Gastroesophageal sphincter (tissue), 4 donors: ENCODE data around the gene LPCAT1. TPM values are rescaled to one million over a fixed set of nuclear protein-coding genes. Genes with fewer than 3 reads are reported as not detected.

ENCODE experiments used
- ATAC-seq: fragments of 150-250 bp; one replicate; pipeline ENCODE4 v1.9.1; 2016; ENCODE audit warnings: mild to moderate bottlenecking, moderate library complexity
- H3K27ac ChIP-seq, 4 donors: fragments of 200-600 bp; sonication (generic) in 3 of 4; 1 replicate in 3 of 4; 2 replicates in 1 of 4; pipeline ENCODE4 v1.5.1; 2016 to 2019
- H3K27me3 ChIP-seq: fragments of 200-600 bp; sonication (generic); one replicate; pipeline ENCODE4 v1.5.1; 2019
- H3K36me3 ChIP-seq, 2 donors: fragments of 200-600 bp; sonication (generic); one replicate each; pipeline ENCODE4 v1.5.1; 2019; ENCODE audit warnings: control low read depth in 1 of 2
- H3K4me1 ChIP-seq, 3 donors: fragments of 200-600 bp; sonication (generic); 1 replicate in 2 of 3; 2 replicates in 1 of 3; pipeline ENCODE4 v1.5.1; 2016 to 2019; ENCODE audit warnings: control low read depth in 2 of 3
- H3K4me3 ChIP-seq, 2 donors: fragments of 200-600 bp; sonication (generic); one replicate each; pipeline ENCODE4 v1.5.1; 2019; ENCODE audit warnings: mild to moderate bottlenecking in 1 of 2, moderate library complexity in 1 of 2
- H3K9me3 ChIP-seq, 3 donors: fragments of 200-600 bp; sonication (generic); one replicate each; pipeline ENCODE4 v1.5.1; 2017 to 2019; ENCODE audit warnings: control low read depth in 2 of 3
- EP300 ChIP-seq: sonication (generic); formaldehyde crosslinking; IDR thresholded peaks from one replicate; pipeline ENCODE4 v1.6.1; 2017; ENCODE audit warnings: antibody characterized with exemption, mild to moderate bottlenecking
- POLR2A ChIP-seq, 2 donors: fragments of 450-650 bp; IDR thresholded peaks; one replicate each; pipeline ENCODE4 v1.6.1; 2017; ENCODE audit warnings: antibody characterized with exemption in 2 of 2, mild to moderate bottlenecking in 2 of 2, moderate library complexity in 1 of 2
- POLR2AphosphoS5 ChIP-seq: sonication (generic); formaldehyde crosslinking; IDR thresholded peaks from one replicate; pipeline ENCODE4 v1.6.1; 2017; ENCODE audit warnings: antibody characterized with exemption
- WGBS, 2 donors: methylation state at CpG; one replicate each; pipeline ENCODE4 v1.1.5; 2018; ENCODE audit warnings: low coverage in 1 of 2; 5-methylcytosine and 5-hydroxymethylcytosine counted together
- total RNA-seq, 4 donors: library from RNA; depleted of rRNA; stranded (reverse); fragments of >200 nt; gene quantifications; one replicate each; pipeline ENCODE4 v1.1.0, GENCODE V29; 2016
- TF ChIP-seq, protein P1 (sequence below), 4 experiments: fragments of 200-600 bp in 2 of 4; fragments of 450-650 bp in 2 of 4; sonication (generic) in 1 of 4; IDR thresholded peaks; one replicate each; pipeline ENCODE4 v1.5.1; 2017 to 2019; ENCODE audit warnings: antibody characterized with exemption in 4 of 4, mild to moderate bottlenecking in 2 of 4, moderate library complexity in 2 of 4

The LPCAT1 gene
- total RNA-seq, 4 donors from 2014 or later = 20.3 to 52.6 (median 31.8) TPM

DNA sequence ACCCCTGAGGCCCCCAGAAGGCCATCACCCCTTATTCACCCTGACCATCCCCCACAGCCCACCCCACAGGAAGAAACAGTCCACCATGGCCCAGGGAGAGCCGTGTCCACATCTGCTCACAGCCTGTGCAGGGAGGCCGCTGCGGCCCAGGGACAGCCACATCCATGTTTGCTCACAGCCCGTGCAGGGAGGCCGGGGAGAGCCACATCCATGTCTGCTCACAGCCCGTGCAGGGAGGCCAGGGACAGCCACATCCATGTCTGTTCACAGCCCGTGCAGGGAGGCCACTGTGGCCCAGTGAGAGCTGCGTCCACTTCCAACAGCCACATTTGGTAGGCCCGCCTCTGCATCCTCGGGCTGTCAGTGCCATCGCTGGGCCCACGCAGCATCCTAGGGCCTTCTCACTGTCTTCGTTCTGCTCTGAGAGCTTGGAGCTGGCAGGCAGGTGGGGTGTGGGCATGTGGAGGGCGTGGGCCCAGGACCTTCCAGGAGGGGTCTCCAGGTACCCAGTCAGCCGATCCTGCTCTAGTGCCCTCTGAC, 38.1 kb downstream of the LPCAT1 start:
- Histone ChIP-seq H3K4me1 (peaks cover 0 to 2% (median 0%) of the 10 kb centered on the region in 3 donors), H3K27me3 (no peaks in the 10 kb centered on the region), H3K4me3 (no peak overlapping the region), H3K36me3 (peaks cover 0 to 84% of the 10 kb centered on the region in 2 donors), H3K27ac (no peak overlapping the region), H3K9me3 (no peaks in the 10 kb centered on the region)
- 72% methylated on average over 5 of the region's 15 CpGs; no CpG with 5 or more reads in 1 of the 2 donors for WGBS, 2 donors
- TF ChIP-seq EP300 = no peak
- no peak for TF ChIP-seq POLR2A (IDR thresholded peaks at IDR 0.05)
- TF ChIP-seq, protein P1, sequence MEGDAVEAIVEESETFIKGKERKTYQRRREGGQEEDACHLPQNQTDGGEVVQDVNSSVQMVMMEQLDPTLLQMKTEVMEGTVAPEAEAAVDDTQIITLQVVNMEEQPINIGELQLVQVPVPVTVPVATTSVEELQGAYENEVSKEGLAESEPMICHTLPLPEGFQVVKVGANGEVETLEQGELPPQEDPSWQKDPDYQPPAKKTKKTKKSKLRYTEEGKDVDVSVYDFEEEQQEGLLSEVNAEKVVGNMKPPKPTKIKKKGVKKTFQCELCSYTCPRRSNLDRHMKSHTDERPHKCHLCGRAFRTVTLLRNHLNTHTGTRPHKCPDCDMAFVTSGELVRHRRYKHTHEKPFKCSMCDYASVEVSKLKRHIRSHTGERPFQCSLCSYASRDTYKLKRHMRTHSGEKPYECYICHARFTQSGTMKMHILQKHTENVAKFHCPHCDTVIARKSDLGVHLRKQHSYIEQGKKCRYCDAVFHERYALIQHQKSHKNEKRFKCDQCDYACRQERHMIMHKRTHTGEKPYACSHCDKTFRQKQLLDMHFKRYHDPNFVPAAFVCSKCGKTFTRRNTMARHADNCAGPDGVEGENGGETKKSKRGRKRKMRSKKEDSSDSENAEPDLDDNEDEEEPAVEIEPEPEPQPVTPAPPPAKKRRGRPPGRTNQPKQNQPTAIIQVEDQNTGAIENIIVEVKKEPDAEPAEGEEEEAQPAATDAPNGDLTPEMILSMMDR (IDR thresholded peaks at IDR 0.05) = no peak
- no peak for TF ChIP-seq POLR2AphosphoS5
- ATAC-seq = no peak

DNA sequence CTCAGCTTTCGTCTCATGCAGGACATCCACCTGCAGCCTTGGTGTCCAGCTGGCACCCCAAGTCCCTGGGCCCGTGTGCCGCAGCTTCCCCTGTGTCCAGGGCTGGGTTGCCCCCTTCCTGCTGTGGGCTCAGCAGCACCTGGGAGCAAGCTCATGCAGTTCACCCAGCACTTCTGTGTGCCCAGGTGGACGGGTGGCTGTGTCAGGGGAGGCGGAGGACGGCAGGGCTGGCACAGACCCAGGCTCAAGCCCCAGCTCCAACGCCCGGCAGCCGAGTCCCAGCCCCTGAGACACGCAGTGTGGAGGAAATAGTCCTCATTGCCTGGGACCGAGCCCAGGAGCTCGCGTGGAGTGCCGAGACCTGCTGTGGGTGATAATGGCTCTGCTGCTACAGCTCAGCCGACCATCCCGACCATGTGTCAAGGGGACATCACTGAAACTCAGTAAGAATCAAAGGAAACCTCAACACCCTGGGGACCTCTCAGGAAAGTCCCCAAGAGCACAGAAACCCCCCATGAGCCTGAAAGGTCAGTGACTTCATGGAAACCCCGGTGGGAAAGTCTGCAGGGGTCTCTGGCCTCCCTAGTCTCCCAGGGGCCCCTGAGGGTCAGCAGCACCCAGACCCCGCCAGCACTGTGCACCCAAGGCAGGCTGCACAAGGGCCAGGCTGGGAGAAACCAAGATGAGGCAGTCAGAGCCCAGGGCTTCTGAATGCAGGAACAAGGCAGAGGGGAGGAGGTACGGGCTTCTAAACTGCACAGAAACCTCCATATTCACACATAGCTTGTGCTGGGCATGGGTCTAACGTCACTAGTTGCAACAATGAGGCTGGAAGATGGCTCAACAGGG, 38.8 kb downstream of the LPCAT1 start:
- TF ChIP-seq POLR2A (IDR thresholded peaks at IDR 0.05) (no peak), EP300 (no peak), POLR2AphosphoS5 (no peak)
- TF ChIP-seq, protein P1 (IDR thresholded peaks at IDR 0.05) = no peak
- H3K4me1 ChIP-seq = peaks cover 0 to 2% (median 0%) of the 10 kb centered on the region in 3 donors
- H3K9me3 ChIP-seq = no peaks in the 10 kb centered on the region
- no peak for ATAC-seq
- no peak overlapping the region for H3K4me3 ChIP-seq
- H3K27ac ChIP-seq = no peak overlapping the region
- 83% methylated on average over 9 of the region's 20 CpGs; no CpG with 5 or more reads in 1 of the 2 donors for WGBS, 2 donors
- no peaks in the 10 kb centered on the region for H3K27me3 ChIP-seq
- H3K36me3 ChIP-seq = peaks cover 0 to 83% of the 10 kb centered on the region in 2 donors

DNA sequence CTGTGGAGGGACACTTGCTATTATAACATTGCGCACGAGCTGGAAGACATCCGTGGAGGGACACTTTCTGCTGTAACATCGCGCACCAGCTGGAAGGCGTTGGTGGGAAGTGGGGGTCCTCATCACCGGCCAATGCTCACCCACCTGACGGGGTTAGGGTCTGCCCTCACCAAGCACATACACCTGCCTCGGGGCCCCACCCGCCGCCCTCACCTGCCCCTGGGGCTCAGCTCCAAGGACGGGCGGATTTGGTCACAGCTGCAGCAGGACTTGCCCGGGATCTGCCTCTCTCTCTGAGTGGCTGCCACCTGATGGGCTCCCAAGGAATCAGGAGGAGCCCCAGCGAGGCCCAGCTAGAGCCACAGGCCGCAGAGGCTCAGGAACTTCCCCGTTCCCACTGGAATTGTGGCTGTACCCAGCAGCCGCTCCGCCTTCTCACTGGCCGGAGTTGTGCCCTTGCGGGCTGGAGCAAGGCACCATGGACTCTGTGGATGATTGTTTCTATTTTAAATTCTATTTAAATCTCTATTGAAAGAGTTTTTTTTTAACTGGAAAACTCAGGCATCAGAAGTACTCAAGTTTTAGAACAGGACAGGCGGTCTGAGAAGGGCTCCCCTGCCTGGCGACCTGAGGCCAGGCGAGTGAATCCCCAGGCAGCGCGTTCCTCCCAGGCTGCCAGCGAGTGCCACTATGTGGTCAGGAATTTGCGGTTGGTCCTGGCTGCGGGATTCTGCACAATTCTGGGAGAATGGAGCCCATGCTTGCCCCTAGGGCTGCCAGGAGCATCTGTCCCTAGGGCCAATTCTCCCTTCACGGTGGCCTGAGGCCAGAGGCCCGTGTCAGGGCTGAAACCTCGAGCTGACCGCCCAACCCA, 39.7 kb downstream of the LPCAT1 start:
- Histone ChIP-seq H3K4me1 (no peaks in the 10 kb centered on the region), H3K9me3 (no peaks in the 10 kb centered on the region), H3K4me3 (no peak overlapping the region), H3K27ac (no peak overlapping the region), H3K27me3 (no peaks in the 10 kb centered on the region), H3K36me3 (peaks cover 0 to 79% of the 10 kb centered on the region in 2 donors)
- ATAC-seq = no peak
- TF ChIP-seq, protein P1 (IDR thresholded peaks at IDR 0.05) = no peak
- no peak for TF ChIP-seq EP300
- no peak for TF ChIP-seq POLR2AphosphoS5
- TF ChIP-seq POLR2A (IDR thresholded peaks at IDR 0.05) = no peak
- WGBS, 2 donors = 89 to 92% methylated on average over 12 to 15 of the region's 33 CpGs

DNA sequence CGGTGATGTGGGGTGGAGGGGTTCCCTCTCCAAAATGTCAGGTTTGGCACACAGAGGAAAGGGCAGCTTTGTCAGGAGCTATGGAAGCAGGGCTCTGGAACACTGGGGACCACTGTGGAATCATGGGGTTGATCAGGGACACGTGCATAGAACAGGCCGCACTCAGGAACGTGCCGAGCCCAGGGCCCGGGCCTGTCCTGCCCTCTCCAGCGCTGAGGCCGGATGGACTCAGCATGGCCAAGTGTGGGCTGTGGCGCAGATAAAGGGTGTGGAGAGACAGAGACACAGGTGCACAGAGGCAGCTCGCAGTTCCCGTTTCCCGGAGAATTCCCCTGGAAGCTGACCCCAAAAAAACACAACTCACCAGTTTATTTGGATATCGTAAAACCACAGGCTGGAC, 40.7 kb downstream of the LPCAT1 start:
- 80 to 100% methylated on average over 1 of the region's 13 CpGs for WGBS, 2 donors
- Histone ChIP-seq H3K27ac (no peak overlapping the region), H3K27me3 (no peaks in the 10 kb centered on the region), H3K4me3 (no peak overlapping the region), H3K4me1 (no peaks in the 10 kb centered on the region), H3K9me3 (no peaks in the 10 kb centered on the region), H3K36me3 (peaks cover 0 to 79% of the 10 kb centered on the region in 2 donors)
- ATAC-seq = no peak
- TF ChIP-seq EP300 = no peak
- TF ChIP-seq, protein P1 (IDR thresholded peaks at IDR 0.05) = no peak
- TF ChIP-seq POLR2A (IDR thresholded peaks at IDR 0.05) = no peak
- TF ChIP-seq POLR2AphosphoS5 = no peak
